Measurements from ENCODE around the gene ANKS1B.
"Not testable (repeated sequence)": the region's sequence is repeated elsewhere in the genome, so short reads cannot be mapped to it uniquely, and the experiment has no call there.

Gene ANKS1B

GRCh38 chr12:99984271-99985128 lies at the start of gene ANKS1B:
ANKS1B (minus strand) TSS chr12:99984936; CDS start chr12:99984237, 699 bp downstream.
- DNase-seq (ENCODE audit: low read depth): no peak

GRCh38 chr12:100031836-100032235 lies 47.1 kb upstream of the ANKS1B start:
- no peak for DNase-seq (ENCODE audit: low read depth)

GRCh38 chr12:100027671-100028070 lies 42.9 kb upstream of the ANKS1B start:
- DNase-seq (ENCODE audit: low read depth): no peak

- no peak for DNase-seq (ENCODE audit: low read depth)
These were observed 41.5 kb upstream of the ANKS1B start for GRCh38 chr12:100026241-100026640.

- DNase-seq (ENCODE audit: low read depth): no peak
These were observed 40.3 kb upstream of the ANKS1B start for GRCh38 chr12:100024974-100025555.

GRCh38 chr12:100020370-100020769 lies 35.6 kb upstream of the ANKS1B start:
- no peak for DNase-seq (ENCODE audit: low read depth)

GRCh38 chr12:100017056-100017455 lies 32.3 kb upstream of the ANKS1B start:
- DNase-seq (ENCODE audit: low read depth): no peak

GRCh38 chr12:100016304-100016703 lies 31.6 kb upstream of the ANKS1B start:
- DNase-seq (ENCODE audit: low read depth): not testable (repeated sequence)

- DNase-seq (ENCODE audit: low read depth): not testable (repeated sequence)
These were observed 21.1 kb upstream of the ANKS1B start for GRCh38 chr12:100005846-100006245.

GRCh38 chr12:99997806-99998205 lies 13.1 kb upstream of the ANKS1B start:
- DNase-seq (ENCODE audit: low read depth): no peak

- no peak for DNase-seq (ENCODE audit: low read depth)
These were observed 11.4 kb upstream of the ANKS1B start for GRCh38 chr12:99996095-99996494.

GRCh38 chr12:99985631-99986030 lies 895 bp upstream of the ANKS1B start:
- DNase-seq (ENCODE audit: low read depth): no peak

GRCh38 chr12:99985129-99985570 lies 414 bp upstream of the ANKS1B start:
- DNase-seq (ENCODE audit: low read depth): no peak

GRCh38 chr12:99983456-99984258 lies 1.1 kb downstream of the ANKS1B start:
- no peak for DNase-seq (ENCODE audit: low read depth)

GRCh38 chr12:99981639-99982190 lies 3.0 kb downstream of the ANKS1B start:
- no peak for DNase-seq (ENCODE audit: low read depth)

GRCh38 chr12:99979471-99979870 lies 5.3 kb downstream of the ANKS1B start:
- DNase-seq (ENCODE audit: low read depth): no peak

- no peak for DNase-seq (ENCODE audit: low read depth)
These were observed 6.6 kb downstream of the ANKS1B start for GRCh38 chr12:99978152-99978551.

GRCh38 chr12:99977550-99977949 lies 7.2 kb downstream of the ANKS1B start:
- DNase-seq (ENCODE audit: low read depth): no peak

GRCh38 chr12:99976762-99977161 lies 8.0 kb downstream of the ANKS1B start:
- DNase-seq (ENCODE audit: low read depth): no peak

- no peak for DNase-seq (ENCODE audit: low read depth)
These were observed 9.4 kb downstream of the ANKS1B start for GRCh38 chr12:99975321-99975720.

GRCh38 chr12:99974146-99974545 lies 10.6 kb downstream of the ANKS1B start:
- DNase-seq (ENCODE audit: low read depth): no peak

GRCh38 chr12:99966429-99966828 lies 18.3 kb downstream of the ANKS1B start:
- DNase-seq (ENCODE audit: low read depth): no peak
